Endodermal cell (in vitro differentiated cells): ENCODE results near the gene GRIP2. TPM values are rescaled to one million over a fixed set of nuclear protein-coding genes. Genes with fewer than 3 reads are reported as not detected.

ENCODE experiments used
- DNase-seq: peaks from one replicate; pipeline ENCODE4 v3.0.0-alpha.2; 2017
- H3K27ac ChIP-seq: 2 replicates; pipeline ENCODE4 v1.5.1; 2013; ENCODE audit warnings: mild to moderate bottlenecking, low read depth, low read length, moderate library complexity
- H3K27me3 ChIP-seq: 2 replicates; pipeline ENCODE4 v1.6.1; 2013; ENCODE audit warnings: mild to moderate bottlenecking, low read length, moderate library complexity; ENCODE audit not compliant: insufficient read depth, control insufficient read depth, poor library complexity, severe bottlenecking
- H3K36me3 ChIP-seq: 2 replicates; pipeline ENCODE4 v1.7.0; 2013; ENCODE audit warnings: mild to moderate bottlenecking, low read length, moderate library complexity; ENCODE audit not compliant: control insufficient read depth, insufficient read depth
- H3K4me1 ChIP-seq: one replicate; pipeline ENCODE4 v1.7.0; 2013; ENCODE audit warnings: low read length; ENCODE audit not compliant: control insufficient read depth, insufficient read depth
- H3K4me3 ChIP-seq: 2 replicates; pipeline ENCODE4 v1.5.1; 2013; ENCODE audit warnings: mild to moderate bottlenecking, low read length, moderate library complexity
- H3K9ac ChIP-seq: 2 replicates; pipeline ENCODE4 v1.6.1; 2013; ENCODE audit warnings: mild to moderate bottlenecking, low read length, moderate library complexity; ENCODE audit not compliant: poor library complexity, severe bottlenecking; ENCODE audit errors: extremely low read depth
- H3K9me3 ChIP-seq: 2 replicates; pipeline ENCODE4 v1.6.1; 2013; ENCODE audit warnings: mild to moderate bottlenecking, low read length, moderate library complexity; ENCODE audit not compliant: control insufficient read depth
- H3K27ac Mint-ChIP-seq: 2 replicates; pipeline ENCODE4 v1.8.0; 2020; ENCODE audit warnings: mixed read lengths
- H3K27me3 Mint-ChIP-seq: 2 replicates; pipeline ENCODE4 v1.8.0; 2021; ENCODE audit warnings: mild to moderate bottlenecking, mixed read lengths; ENCODE audit not compliant: insufficient read depth
- H3K36me3 Mint-ChIP-seq: 2 replicates; pipeline ENCODE4 v1.8.0; 2020; ENCODE audit warnings: low read depth, mixed read lengths
- H3K4me1 Mint-ChIP-seq: 2 replicates; pipeline ENCODE4 v1.8.0; 2020; ENCODE audit warnings: mixed read lengths
- H3K4me3 Mint-ChIP-seq: 2 replicates; pipeline ENCODE4 v1.8.0; 2020; ENCODE audit warnings: mild to moderate bottlenecking, moderate library complexity, mixed read lengths
- H3K9me3 Mint-ChIP-seq: 2 replicates; pipeline ENCODE4 v1.8.0; 2020; ENCODE audit warnings: mild to moderate bottlenecking, mixed read lengths
- WGBS, 2 experiments: methylation state at CpG; one replicate each; pipeline versions ENCODE4 v1.1.5 to v1.1.7; 2013; ENCODE audit warnings: missing lambda C conversion rate in 2 of 2, mixed read lengths in 1 of 2; ENCODE audit not compliant: insufficient coverage in 1 of 2, insufficient read length in 1 of 2; 5-methylcytosine and 5-hydroxymethylcytosine counted together
- total RNA-seq, 2 donors: library from RNA; stranded (reverse); fragmentation: NEBNext Ultra II Directional in 1 of 2; extraction: Animal tissue kit (Norgen Biotek cat#: 25700) in 1 of 2; gene quantifications; 2 replicates in 1 of 2; 3 replicates in 1 of 2; pipeline ENCODE4 v1.2.1, GENCODE V29; 2021
- TF ChIP-seq, protein P1 (sequence below): fragments of 200-600 bp; sonication (generic); conservative IDR thresholded peaks from 2 replicates; pipeline ENCODE4 v1.5.0; 2021; ENCODE audit warnings: antibody characterized with exemption, mild to moderate bottlenecking

Gene GRIP2
- total RNA-seq, 2 donors from 2014 or later: 2.0 to 2.2 TPM

DNA sequence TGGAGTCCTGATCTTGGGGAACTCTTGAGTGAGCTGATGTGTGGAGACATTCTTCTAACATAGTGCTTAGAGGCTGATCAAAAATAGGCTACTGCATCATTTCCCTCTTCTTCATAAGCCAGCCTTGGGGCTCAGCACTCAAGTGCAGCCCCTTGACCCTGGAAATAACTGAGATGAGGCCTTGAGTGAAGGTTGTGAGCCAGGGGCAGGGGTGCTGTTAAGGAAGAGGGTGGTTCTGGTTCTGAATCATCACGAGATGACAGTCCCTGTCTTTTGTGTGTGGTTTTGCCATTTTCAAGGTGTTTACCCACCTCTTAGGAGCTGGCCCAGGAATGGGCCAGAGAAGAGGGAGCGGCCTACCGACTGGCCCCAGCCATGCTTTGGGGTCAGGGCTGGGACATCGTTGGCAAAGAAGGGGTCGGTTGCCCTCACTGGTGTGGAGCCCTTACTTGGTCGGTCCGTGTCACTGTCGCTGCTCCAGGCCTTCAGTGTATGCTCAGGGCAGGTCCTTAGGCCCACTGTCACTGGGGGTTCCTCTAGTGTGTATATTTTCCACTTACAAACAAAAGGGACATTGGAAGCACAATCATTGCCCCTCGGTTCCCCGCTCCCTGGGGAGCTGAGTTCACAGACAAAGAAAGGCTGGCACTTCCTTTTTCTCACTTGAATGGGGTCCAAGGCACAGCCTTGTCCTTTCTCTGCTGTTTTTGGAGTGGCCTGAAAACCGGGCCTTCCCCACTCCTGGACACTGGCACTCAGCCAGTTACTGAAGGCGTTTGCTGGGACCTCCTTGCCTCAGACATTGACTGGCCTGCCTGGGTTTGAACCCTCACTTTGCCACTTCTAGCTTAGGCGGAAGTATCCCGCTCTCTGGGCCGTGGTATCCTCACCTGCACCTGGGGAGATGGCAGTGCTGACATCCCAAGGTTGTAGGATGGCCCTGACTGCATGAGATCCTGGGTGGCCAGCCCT, 91.1 kb downstream of the GRIP2 start:
- TF ChIP-seq, protein P1, sequence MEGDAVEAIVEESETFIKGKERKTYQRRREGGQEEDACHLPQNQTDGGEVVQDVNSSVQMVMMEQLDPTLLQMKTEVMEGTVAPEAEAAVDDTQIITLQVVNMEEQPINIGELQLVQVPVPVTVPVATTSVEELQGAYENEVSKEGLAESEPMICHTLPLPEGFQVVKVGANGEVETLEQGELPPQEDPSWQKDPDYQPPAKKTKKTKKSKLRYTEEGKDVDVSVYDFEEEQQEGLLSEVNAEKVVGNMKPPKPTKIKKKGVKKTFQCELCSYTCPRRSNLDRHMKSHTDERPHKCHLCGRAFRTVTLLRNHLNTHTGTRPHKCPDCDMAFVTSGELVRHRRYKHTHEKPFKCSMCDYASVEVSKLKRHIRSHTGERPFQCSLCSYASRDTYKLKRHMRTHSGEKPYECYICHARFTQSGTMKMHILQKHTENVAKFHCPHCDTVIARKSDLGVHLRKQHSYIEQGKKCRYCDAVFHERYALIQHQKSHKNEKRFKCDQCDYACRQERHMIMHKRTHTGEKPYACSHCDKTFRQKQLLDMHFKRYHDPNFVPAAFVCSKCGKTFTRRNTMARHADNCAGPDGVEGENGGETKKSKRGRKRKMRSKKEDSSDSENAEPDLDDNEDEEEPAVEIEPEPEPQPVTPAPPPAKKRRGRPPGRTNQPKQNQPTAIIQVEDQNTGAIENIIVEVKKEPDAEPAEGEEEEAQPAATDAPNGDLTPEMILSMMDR: no peak
- Mint-ChIP-seq H3K36me3 (peaks cover 82% of the 10 kb centered on the region), H3K27ac (no peak overlapping the region), H3K27me3 (no peaks in the 10 kb centered on the region), H3K9me3 (peaks cover 7% of the 10 kb centered on the region), H3K4me3 (no peak overlapping the region), H3K4me1 (no peaks in the 10 kb centered on the region)
- Histone ChIP-seq H3K36me3 (peaks cover 50% of the 10 kb centered on the region), H3K4me1 (no peaks in the 10 kb centered on the region), H3K4me3 (no peak overlapping the region), H3K27me3 (no peaks in the 10 kb centered on the region), H3K9me3 (peaks cover 9% of the 10 kb centered on the region), H3K27ac (no peak overlapping the region), H3K9ac (no peak overlapping the region)
- no peak for DNase-seq
- 90 to 91% methylated on average over 10 to 15 of the region's 15 CpGs for WGBS, 2 experiments

DNA sequence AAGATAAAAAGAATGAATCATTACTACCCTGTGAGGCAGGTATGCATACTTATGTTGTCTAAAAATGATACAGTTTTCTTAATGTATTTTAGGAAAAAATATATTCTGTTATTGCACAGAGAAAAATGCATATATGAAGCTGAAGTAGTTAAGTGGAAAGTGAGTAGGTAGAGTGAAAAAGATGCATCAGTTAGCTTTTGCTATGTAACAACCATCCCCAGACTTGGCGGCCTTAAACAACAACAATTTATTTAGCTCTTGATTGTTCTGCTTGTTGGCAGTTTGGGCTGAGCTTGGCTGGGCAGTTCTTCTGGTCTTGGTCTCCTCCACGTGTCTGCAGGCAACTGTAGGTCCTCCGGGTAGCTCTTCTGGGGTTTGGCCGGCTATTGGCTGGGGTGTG, 92.1 kb downstream of the GRIP2 start:
- H3K36me3 ChIP-seq: peaks cover 50% of the 10 kb centered on the region
- H3K9me3 ChIP-seq: peaks cover 9% of the 10 kb centered on the region
- H3K4me1 ChIP-seq: no peaks in the 10 kb centered on the region
- 96 to 100% methylated on average over 4 of the region's 4 CpGs for WGBS, 2 experiments
- Mint-ChIP-seq H3K9me3 (peaks cover 7% of the 10 kb centered on the region), H3K4me1 (no peaks in the 10 kb centered on the region), H3K36me3 (peaks cover 79% of the 10 kb centered on the region), H3K27ac (no peak overlapping the region), H3K27me3 (no peaks in the 10 kb centered on the region), H3K4me3 (no peak overlapping the region)
- TF ChIP-seq, protein P1: no peak
- H3K9ac ChIP-seq: no peak overlapping the region
- no peak overlapping the region for H3K4me3 ChIP-seq
- no peaks in the 10 kb centered on the region for H3K27me3 ChIP-seq
- H3K27ac ChIP-seq: no peak overlapping the region
- no peak for DNase-seq

DNA sequence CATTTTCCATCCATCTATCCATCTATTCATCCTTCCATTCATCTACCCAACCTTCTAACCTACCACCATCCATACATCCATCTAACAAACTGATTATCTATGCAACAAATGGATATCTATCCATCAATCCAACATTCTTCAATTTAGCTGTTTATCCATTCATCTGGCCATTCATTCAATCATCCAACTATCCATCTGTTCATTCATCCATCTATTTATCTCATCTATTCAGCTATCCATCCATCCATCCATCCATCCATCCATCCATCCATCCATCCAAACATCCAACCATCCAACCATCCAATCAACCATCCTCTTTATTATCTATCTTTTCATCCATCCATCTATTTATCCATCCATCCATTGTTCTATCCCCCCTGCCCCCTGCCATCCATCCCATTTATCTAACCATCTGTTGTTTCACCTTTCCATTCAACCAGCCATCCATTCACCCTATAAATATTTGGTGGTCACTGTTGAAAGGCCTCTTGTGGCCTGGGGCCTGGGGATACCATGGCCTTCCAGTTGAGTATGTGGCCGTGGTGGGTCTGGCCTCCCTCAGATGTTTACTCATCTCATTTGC, 93.1 kb downstream of the GRIP2 start:
- Mint-ChIP-seq H3K4me1 (no peaks in the 10 kb centered on the region), H3K36me3 (peaks cover 73% of the 10 kb centered on the region), H3K27me3 (no peaks in the 10 kb centered on the region), H3K4me3 (no peak overlapping the region), H3K27ac (no peak overlapping the region), H3K9me3 (peaks cover 7% of the 10 kb centered on the region)
- Histone ChIP-seq H3K36me3 (peaks cover 44% of the 10 kb centered on the region), H3K9ac (no peak overlapping the region), H3K4me1 (no peaks in the 10 kb centered on the region), H3K9me3 (peaks cover 9% of the 10 kb centered on the region), H3K27me3 (no peaks in the 10 kb centered on the region), H3K27ac (no peak overlapping the region), H3K4me3 (no peak overlapping the region)
- 98 to 100% methylated on average over 1 of the region's 1 CpG for WGBS, 2 experiments
- TF ChIP-seq, protein P1: no peak
- DNase-seq: no peak
